Fibroblast of skin of left quadriceps (primary cell): Measurements from ENCODE around the gene SHC2.
"Not testable (repeated sequence)": the region's sequence is repeated elsewhere in the genome, so short reads cannot be mapped to it uniquely, and the experiment has no call there.

Experiments
- DNase-seq, 2 experiments: peaks; one replicate each; pipeline ENCODE4 v3.0.0-alpha.2; 2013; ENCODE audit warnings: low read depth in 2 of 2

The SHC2 gene

DNA sequence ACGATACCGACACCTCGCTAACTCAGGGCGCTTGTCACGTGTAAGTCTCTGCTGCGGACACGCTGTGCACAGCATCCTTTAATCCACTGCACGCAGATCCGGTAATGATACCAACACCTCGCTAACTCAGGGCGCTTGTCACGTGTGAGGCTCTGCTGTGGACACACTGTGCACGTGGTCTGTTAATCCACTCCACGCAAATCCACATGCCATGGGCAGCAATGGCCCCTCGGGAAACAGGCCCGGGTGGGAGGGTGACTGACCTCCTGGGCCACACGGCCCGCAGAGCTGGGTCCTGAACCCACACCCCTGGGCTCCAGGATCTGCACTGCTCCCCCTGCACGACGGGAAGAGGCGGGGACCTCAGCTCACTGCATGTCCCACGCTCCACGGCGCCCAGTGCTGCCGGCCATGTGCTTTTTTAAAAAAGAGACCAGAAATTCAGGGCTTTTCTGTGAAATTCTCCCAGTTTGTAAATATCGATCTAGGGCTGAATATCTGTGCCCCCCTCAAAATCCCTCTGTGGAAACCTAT, 16.1 kb downstream of the SHC2 start:
- no peak for DNase-seq

- DNase-seq: no peak
Measured at GRCh38 chr19:443005-443404, 17.8 kb downstream of the SHC2 start.

DNA sequence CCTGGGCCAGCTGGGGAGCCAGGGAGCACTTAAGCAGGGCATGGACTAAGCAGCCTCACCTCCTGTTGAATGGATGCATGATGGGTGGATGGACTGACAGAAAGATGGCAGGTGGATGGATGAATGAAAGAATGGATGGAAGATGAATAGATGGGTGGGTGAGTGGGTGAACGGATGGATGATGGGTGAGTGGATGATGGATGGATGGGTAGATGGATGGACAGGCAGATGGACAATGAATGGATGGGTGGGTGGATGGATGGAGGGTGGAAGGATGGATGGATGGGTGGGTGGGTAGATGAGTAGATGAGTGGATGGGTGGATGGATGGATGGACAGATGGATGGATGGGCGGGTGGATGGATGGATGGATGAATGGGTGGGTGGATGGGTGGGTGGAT, 18.7 kb downstream of the SHC2 start:
- DNase-seq: no peak

DNA sequence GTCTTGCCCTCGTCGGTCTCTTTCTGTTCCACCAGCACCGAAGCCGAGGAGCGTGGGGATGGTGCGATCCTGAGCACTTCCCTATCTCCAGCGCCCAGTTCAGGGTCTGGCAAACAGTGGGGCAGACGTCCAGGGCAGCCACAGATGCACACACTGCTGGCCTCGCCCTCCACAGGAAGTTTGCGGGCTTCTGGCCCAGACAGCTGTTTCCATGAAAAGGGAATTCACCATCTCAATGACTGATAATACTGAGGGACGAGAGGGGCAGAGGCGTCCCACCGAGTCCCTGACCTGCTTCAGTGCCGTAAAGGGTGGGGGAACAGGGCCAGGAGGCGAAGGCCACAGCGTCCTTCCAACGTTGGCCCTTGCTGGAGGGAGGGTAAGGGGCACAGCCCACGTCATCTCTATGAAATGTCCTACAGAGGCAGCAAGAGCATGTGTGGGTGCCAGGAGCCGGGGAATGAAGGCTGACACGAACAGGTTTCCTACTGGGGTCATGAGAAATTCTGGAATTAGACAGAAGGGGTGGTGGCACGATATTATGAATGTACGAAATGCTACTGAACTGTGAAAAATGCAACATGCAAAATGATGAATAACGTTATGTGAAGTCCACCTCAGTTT, 19.5 kb downstream of the SHC2 start:
- DNase-seq: no peak

DNA sequence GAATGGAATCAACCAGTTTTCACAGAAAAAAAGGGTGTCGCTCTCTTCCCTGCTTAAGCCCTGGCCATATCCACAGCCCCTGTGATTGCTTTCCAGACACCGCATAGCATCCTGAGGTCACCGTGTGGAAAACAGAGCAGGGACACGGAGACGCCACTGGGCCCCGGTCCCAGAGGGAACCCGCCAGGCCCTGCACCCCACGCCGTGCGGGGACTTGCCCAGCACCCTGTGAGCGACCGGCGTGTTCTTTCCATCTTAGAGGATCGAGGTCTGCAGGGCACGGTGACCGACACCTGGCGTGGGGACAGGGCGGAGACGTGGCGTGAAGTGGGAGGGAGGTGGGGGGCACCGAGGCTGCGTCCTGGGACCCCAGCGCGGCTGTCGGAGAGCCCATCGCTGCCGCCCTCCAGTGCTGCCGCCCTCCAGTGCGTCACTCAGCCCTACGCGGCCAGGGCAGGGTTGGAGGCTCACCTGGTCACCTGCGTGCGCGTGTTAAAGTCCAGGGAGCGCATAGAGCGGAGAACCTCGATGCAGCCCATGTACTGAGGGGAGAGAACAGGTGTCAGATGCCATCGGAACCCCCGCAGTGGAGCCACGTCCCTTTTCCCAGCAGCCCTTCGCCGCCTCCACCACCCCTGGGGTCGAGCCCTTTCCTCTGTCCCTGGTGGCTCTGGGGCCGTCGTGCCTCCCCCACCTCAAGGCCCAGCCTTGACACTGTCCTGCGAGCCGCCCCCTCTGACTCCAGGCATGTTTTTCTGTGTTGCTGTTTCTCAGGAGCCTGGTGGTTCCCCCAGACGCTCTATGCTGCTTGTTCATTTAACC, 20.2 kb downstream of the SHC2 start:
- DNase-seq: no peak

DNA sequence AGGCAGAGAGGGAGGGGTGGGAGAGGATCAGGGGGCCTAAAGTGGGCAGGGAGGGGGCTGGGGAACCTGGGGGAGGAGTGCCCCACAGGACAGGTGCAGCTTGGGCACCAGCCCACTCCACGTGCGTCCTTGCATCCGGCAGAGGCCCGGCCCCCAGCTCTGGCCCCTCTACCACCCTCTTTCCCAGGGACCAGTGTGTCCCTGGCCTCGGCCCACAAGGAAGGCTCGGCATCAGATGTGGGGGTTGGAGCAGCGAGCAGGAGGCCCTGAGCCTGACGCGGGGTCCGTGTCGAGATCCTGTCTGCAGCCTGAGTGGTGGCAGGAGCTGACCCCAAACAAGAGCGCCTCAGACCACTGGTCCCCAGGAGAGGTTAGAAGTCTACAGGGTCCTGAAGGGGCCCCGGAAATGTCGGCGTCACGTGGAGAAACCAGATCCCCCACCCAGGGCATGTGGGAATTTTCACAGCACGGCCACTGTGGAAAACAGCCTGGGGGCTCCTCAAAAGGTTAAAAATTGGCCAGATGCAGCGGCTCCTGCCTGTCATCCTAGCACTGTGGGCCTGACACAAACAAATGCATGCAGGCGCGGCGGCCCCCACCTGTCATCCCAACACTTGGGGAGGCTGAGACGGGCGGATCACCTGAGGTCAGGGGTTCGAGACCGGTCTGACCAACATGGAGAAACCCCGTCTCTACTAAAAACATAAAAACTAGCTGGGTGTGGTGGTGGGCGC, 21.5 kb downstream of the SHC2 start:
- no peak for DNase-seq

DNA sequence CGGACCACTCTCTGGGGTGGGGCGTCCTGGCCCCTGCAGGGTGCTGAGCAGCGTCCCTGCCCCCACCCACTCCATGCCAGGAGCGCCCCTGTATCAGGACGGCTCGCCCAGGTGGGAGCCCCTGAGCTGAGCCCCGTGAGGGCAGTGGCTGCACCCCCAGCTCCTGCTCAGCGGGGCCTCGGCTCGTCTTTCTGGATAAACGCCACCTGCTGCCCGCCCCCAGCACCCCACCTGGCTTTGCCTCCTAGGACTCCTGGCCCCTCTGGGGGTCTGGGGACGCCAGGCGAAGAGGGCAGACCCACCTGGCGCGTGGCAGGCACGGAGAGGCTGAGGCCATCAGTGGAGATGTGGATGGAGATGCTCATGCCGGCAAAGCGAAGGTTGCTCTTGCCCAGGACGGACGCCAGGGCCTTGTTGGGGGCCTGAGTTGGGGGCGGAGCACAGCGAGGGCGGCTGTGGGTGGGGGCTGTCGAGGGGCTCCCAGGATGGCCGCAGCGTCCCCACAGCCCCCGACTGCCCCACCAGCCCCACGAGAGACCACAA, 22.3 kb downstream of the SHC2 start:
- DNase-seq: no peak

- no peak for DNase-seq
Measured at GRCh38 chr19:437041-437440, 23.8 kb downstream of the SHC2 start.

GRCh38 chr19:436413-436950, 24.4 kb downstream of the SHC2 start:
- DNase-seq: no peak

DNA sequence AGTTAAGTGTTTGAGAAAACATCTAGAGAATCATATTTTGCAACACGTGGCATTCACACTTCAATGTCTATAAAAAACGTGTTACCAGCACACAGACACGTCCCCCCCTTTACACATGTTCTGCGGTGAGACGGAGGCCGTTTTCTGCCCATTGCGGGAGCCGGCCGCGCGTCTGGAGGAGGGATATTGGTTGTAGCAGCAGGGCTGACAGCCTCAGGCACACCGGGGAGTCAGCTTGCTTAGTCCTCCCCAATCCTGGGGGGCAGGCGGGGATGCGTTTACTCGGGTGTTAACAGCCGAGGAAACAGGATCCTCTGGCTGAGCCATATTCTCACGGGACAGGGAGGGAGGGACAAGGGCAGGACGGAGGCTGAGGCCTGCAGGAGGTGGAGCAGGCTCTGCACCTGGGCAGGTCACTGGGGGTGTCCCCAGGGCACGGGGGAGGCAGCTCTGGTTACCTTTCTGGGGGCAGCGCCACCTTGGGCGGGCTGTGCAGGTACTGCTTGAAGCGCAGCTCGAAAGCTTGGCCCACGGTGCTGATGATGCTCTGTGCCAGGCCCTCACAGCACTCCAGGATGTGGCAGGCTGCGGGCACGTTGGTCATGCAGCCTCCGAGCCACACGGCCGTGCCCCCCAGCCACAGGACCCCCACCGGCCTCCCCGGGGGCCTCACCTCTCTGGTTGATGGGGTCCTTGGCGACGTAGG, 25.0 kb downstream of the SHC2 start:
- no peak for DNase-seq

- no peak for DNase-seq
Measured at GRCh38 chr19:435056-435706, 25.7 kb downstream of the SHC2 start.

DNA sequence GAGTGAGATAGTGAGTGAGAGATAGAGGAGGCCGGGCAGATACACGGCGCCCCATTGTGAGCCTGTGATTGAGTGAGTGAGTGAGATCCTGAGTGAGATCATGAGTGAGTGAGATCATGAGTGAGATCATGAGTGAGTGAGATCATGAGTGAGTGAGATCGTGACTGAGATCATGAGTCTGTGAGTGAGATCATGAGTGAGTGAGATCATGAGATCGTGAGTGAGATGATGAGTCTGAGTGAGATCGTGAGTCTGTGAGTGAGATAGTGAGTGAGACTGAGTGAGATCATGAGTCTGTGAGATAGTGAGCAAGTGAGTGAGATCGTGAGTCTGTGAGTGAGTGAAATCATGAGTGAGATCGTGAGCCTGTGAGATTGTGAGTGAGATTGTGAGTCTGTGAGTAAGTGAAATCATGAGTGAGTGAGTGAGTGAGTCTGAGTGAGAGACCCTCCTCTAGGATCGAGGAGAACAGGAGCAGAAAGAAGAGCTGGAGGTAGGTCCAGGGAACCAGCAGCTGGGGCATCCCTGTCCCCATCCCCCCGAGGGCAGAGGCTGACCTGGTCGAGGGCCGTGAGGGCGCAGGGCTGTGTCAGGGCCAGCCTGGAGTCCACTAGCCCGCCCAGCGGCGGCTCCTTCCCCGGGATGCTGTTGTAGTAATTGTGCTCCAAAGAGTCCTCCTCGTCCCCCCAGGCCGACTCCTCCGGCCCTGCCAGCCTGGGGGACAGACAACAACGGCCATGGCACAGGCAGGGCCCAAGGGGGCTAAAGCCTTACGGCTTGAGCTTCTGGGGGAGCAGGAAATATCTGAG, 26.5 kb downstream of the SHC2 start:
- no peak for DNase-seq

DNA sequence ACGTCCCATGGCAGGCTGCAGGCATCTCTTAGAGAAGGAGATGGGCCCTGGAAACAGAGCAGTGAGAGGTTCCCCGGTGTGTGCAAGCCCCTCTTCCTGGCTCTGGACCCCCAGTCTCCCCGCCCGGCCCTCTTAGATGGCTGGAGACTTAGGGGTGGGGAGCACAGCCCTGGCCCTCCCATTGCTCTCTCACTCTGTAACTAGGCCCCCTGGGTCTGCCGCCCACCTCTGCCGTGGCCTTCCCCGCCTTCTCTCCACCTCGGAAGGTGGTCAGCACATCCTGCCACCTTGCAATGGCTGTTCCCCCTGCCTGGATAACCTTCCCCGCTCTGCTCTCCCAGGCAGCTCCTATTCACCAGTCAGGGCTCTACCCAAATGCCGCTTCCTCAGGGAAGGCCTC, 30.1 kb downstream of the SHC2 start:
- no peak for DNase-seq

GRCh38 chr19:428149-428548, 32.7 kb downstream of the SHC2 start:
- DNase-seq: no peak

- DNase-seq: not testable (repeated sequence)
Measured at GRCh38 chr19:427675-428074, 33.2 kb downstream of the SHC2 start.

DNA sequence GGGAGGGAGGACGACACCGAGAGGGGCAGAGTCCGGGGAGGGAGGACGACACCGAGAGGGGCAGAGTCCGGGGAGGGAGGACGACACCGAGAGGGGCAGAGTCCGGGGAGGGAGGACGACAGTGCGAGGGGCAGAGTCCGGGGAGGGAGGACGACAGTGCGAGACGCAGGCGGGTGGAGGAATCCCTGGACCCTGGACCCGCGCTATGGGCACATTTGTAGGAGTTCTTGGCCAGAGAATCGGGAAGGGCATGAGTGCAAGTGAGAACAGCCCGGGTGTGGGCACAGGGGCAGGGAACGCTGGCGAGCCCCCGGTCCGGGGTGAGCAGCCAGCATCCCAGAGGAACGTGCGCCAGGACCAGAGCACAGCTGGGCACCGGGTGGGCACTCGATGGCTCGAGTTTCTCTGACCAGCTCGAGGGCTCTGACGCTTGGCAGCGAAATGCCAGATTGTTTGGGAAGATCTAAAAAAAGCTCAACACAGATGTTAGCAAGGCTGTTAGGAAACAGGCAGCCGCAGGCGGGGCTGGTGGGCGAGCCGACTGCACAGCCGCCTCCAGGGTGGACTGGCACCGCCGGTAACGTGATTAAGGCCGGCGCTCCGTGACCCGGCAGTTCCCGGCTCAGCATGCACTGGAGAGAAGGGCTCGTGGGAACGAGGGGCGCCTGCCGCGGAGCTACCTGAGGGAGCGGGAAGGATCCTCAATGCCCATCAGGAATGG, 33.9 kb downstream of the SHC2 start:
- DNase-seq: no peak

GRCh38 chr19:425056-425455, 35.8 kb downstream of the SHC2 start:
- DNase-seq: no peak

DNA sequence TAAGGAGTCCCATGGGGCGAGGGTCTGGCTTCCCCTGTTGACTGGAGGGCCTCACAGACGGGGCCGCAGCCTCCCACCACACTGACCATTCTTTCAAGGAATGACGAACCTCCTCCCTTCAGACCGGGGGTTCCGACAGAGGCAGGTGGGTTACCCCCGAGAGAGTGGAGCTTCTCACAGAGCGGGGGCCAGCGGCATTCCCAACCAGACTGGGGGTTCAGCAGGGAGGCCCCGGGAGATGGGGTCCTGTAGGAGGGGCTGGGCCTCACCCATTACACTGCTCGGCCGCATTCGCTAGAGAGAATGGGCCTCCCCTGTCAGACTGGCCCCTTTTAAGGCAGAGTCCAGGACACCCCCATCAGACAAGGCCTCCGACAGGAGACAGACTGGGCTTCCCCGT, 36.3 kb downstream of the SHC2 start:
- DNase-seq: no peak
